ENCODE results near the gene TSFM. TPM values are rescaled to one million over a fixed set of nuclear protein-coding genes. Genes with fewer than 3 reads are reported as not detected.

Gene TSFM
- total and polyA plus RNA-seq, 4 donors = 17.1 to 40.0 (median 26.0) TPM

- peak within 1 kb of the TSS; percentile 97 to 100 for H3K27ac ChIP-seq (ENCODE audit: low read depth in 1 of 2, low read length in 1 of 2)
- peak within 1 kb of the TSS; percentile 74 for H3K4me3 ChIP-seq
- peak; percentile 99 to 100 (median 99) for DNase-seq
- peaks cover 14 to 37% (median 16%) of the 10 kb centered on the region in 5 donors for H3K4me1 ChIP-seq (ENCODE audit: control insufficient read depth in 5 of 5, insufficient read depth in 5 of 5, low read length in 5 of 5)
- H3K27me3 ChIP-seq (ENCODE audit: control insufficient read depth in 3 of 3, insufficient read depth in 3 of 3, low read length in 2 of 3) = no peaks in the 10 kb centered on the region
- peak; percentile 87 for ATAC-seq (ENCODE audit: insufficient read depth, low FRiP score)
- peak within 1 kb of the TSS; percentile 77 to 80 for H3K9ac ChIP-seq (ENCODE audit: insufficient read depth in 1 of 2, low read length in 2 of 2)
- 0 to 1% methylated on average over 45 to 58 of the region's 58 CpGs for WGBS, 2 donors
- H3K9me3 ChIP-seq (ENCODE audit: control insufficient read depth in 4 of 4, insufficient read depth in 3 of 4, low read length in 3 of 4) = no peaks in the 10 kb centered on the region
- no peak for TF ChIP-seq CTCF (IDR thresholded peaks at IDR 0.05; ENCODE audit: control extremely low read depth, extremely low read depth)
- peaks cover 0 to 10% (median 3%) of the 10 kb centered on the region in 4 donors for H3K36me3 ChIP-seq (ENCODE audit: control insufficient read depth in 4 of 4, insufficient read depth in 4 of 4, low read length in 4 of 4)
Observed at GRCh38 chr12:57846577-57847319, 64.2 kb downstream of the TSFM start, which contains the start of gene CTDSP2. TSS of gene CTDSP2 (minus strand) at chr12:57846729. CDS start at chr12:57846435, 294 bp downstream.

Small RNA genes within 50 kb of the gene (small RNA-seq; reads per million reads assigned to genes)
- 11.0 reads per million, percentile 96 among the genes with 10 or more reads in this experiment for gene MIR26A2 (ENCODE audit: low replicate concordance)
- gene RNU6-1083P (ENCODE audit: low replicate concordance) = not detected

Other genes starting within 250 kb of the TSFM start
- 10 to 100 TPM; 78.3 to 90.1 TPM for gene DCTN2, start 235.6 kb upstream of the TSFM start, total RNA-seq
- gene DCTN2, start 235.6 kb upstream of the TSFM start, polyA plus RNA-seq = 100 to 1,000 TPM in 1 of 2 donors, 10 to 100 TPM in 1; 60.0 to 110 TPM
- under 1 TPM; 0.21 to 0.34 TPM for gene KIF5A, start 232.7 kb upstream of the TSFM start, total RNA-seq
- under 1 TPM; 0.05 to 0.06 TPM for gene KIF5A, start 232.7 kb upstream of the TSFM start, polyA plus RNA-seq
- 10 to 100 TPM; 19.3 to 42.2 TPM for gene PIP4K2C, start 191.6 kb upstream of the TSFM start, total RNA-seq
- gene PIP4K2C, start 191.6 kb upstream of the TSFM start, polyA plus RNA-seq = 10 to 100 TPM; 13.7 to 22.3 TPM
- gene DTX3, start 178.0 kb upstream of the TSFM start, total RNA-seq = 10 to 100 TPM; 26.6 to 40.1 TPM
- gene DTX3, start 178.0 kb upstream of the TSFM start, polyA plus RNA-seq = 10 to 100 TPM; 13.9 to 23.2 TPM
- 10 to 100 TPM; 12.3 to 23.0 TPM for gene ARHGEF25, start 171.4 kb upstream of the TSFM start, total RNA-seq
- 10 to 100 TPM in 1 of 2 donors, 1 to 10 TPM in 1; 7.8 to 10.4 TPM for gene ARHGEF25, start 171.4 kb upstream of the TSFM start, polyA plus RNA-seq
- 1 to 10 TPM in 1 of 2 donors, under 1 TPM in 1; 0.51 to 2.5 TPM for gene B4GALNT1, start 149.6 kb upstream of the TSFM start, total RNA-seq
- under 1 TPM; 0.53 to 0.93 TPM for gene B4GALNT1, start 149.6 kb upstream of the TSFM start, polyA plus RNA-seq
- 100 to 1,000 TPM; 174 to 324 TPM for gene OS9, start 88.7 kb upstream of the TSFM start, total RNA-seq
- gene OS9, start 88.7 kb upstream of the TSFM start, polyA plus RNA-seq = 100 to 1,000 TPM; 144 to 356 TPM
- 1 to 10 TPM; 1.5 to 4.8 TPM for gene AGAP2, start 44.0 kb upstream of the TSFM start, total RNA-seq
- gene AGAP2, start 44.0 kb upstream of the TSFM start, polyA plus RNA-seq = 1 to 10 TPM; 1.4 to 4.4 TPM
- gene TSPAN31, start 37.7 kb upstream of the TSFM start, total RNA-seq = 10 to 100 TPM; 37.4 to 61.1 TPM
- 10 to 100 TPM; 32.4 to 54.9 TPM for gene TSPAN31, start 37.7 kb upstream of the TSFM start, polyA plus RNA-seq
- 100 to 1,000 TPM in 1 of 2 donors, 10 to 100 TPM in 1; 69.7 to 105 TPM for gene CDK4, start 30.5 kb upstream of the TSFM start, total RNA-seq
- gene CDK4, start 30.5 kb upstream of the TSFM start, polyA plus RNA-seq = 100 to 1,000 TPM in 1 of 2 donors, 10 to 100 TPM in 1; 75.1 to 115 TPM
- gene MARCHF9, start 27.7 kb upstream of the TSFM start, total RNA-seq = 10 to 100 TPM; 12.1 to 23.2 TPM
- 10 to 100 TPM; 13.7 to 31.1 TPM for gene MARCHF9, start 27.7 kb upstream of the TSFM start, polyA plus RNA-seq
- 1 to 10 TPM; 2.9 to 4.3 TPM for gene CYP27B1, start 15.7 kb upstream of the TSFM start, total RNA-seq
- gene CYP27B1, start 15.7 kb upstream of the TSFM start, polyA plus RNA-seq = 1 to 10 TPM; 1.7 to 5.8 TPM
- gene METTL1, start 10.7 kb upstream of the TSFM start, total RNA-seq = 10 to 100 TPM in 1 of 2 donors, 1 to 10 TPM in 1; 2.8 to 29.5 TPM
- 10 to 100 TPM; 33.7 to 35.5 TPM for gene METTL1, start 10.7 kb upstream of the TSFM start, polyA plus RNA-seq
- gene EEF1AKMT3, start 10.2 kb upstream of the TSFM start, total RNA-seq = 10 to 100 TPM in 1 of 2 donors, 1 to 10 TPM in 1; 7.6 to 11.5 TPM
- gene EEF1AKMT3, start 10.2 kb upstream of the TSFM start, polyA plus RNA-seq = 1 to 10 TPM; 3.6 to 4.2 TPM
- gene AVIL, start 35.9 kb downstream of the TSFM start, total RNA-seq = 1 to 10 TPM; 8.1 to 9.7 TPM
- gene AVIL, start 35.9 kb downstream of the TSFM start, polyA plus RNA-seq = 10 to 100 TPM in 1 of 2 donors, 1 to 10 TPM in 1; 4.3 to 11.7 TPM
- 100 to 1,000 TPM; 162 to 179 TPM for gene CTDSP2, start 63.9 kb downstream of the TSFM start, total RNA-seq
- 100 to 1,000 TPM in 1 of 2 donors, 10 to 100 TPM in 1; 46.8 to 104 TPM for gene CTDSP2, start 63.9 kb downstream of the TSFM start, polyA plus RNA-seq
- 1 to 10 TPM; 3.6 to 5.7 TPM for gene ATP23, start 158.8 kb downstream of the TSFM start, total RNA-seq
- gene ATP23, start 158.8 kb downstream of the TSFM start, polyA plus RNA-seq = 1 to 10 TPM; 6.1 to 6.9 TPM

Measured in lung (tissue), 13 donors.